ENCODE measurements around the gene PTPA.

Gene PTPA

GRCh38 chr9:129111528-129112151 lies 425 bp downstream of the PTPA start (continued):
- TF ChIP-seq PRDM1 (tag by site-specific recombination; IDR thresholded peaks at IDR 0.05) (0 out of 2 replicates have a peak, but pooled peaks have one; percentile 24), ZNF645 (tag by site-specific recombination; IDR thresholded peaks at IDR 0.05) (no peak), ZNF354C (tag by site-specific recombination; IDR thresholded peaks at IDR 0.05; ENCODE audit: borderline replicate concordance, low read depth) (no peak), ZBTB7A (tag by site-specific recombination; IDR thresholded peaks at IDR 0.05; ENCODE audit: low read depth) (peak; percentile 43; the same call in 1 of the 2 replicates), EGR2 (tag by site-specific recombination; IDR thresholded peaks at IDR 0.05; ENCODE audit: low read depth) (peak; percentile 88), BCL11A (tag by site-specific recombination; IDR thresholded peaks at IDR 0.05; ENCODE audit: low read depth) (no peak; the same call in 1 of the 2 replicates), ZNF76 (tag by site-specific recombination; IDR thresholded peaks at IDR 0.05; ENCODE audit: borderline replicate concordance, low read depth) (peak; percentile 60; the same call in 1 of the 2 replicates), ZNF10 (tag by site-specific recombination; IDR thresholded peaks at IDR 0.05) (0 out of 2 replicates have a peak, but pooled peaks have one; percentile 36), ZNF335 (tag by site-specific recombination; conservative IDR thresholded peaks at IDR 0.05) (peak; percentile 95), ZNF146 (tag by site-specific recombination; IDR thresholded peaks at IDR 0.05) (no peak; the same call in 1 of the 2 replicates), CTCF (tag by site-specific recombination; IDR thresholded peaks at IDR 0.05) (peak; percentile 32; the same call in 1 of the 2 replicates), ZNF37A (tag by site-specific recombination; IDR thresholded peaks at IDR 0.05) (no peak), ZBTB20 (tag by site-specific recombination; IDR thresholded peaks at IDR 0.05) (peak; percentile 84), REPIN1 (tag by site-specific recombination; IDR thresholded peaks at IDR 0.05; ENCODE audit: low read depth) (no peak), PBX3 (CRISPR knock-in tag; IDR thresholded peaks at IDR 0.05) (peak; percentile 1; the same call in 1 of the 2 replicates), PRDM4 (tag by site-specific recombination; IDR thresholded peaks at IDR 0.05) (0 out of 2 replicates have a peak, but pooled peaks have one; percentile 31), ZNF324 (tag by site-specific recombination; IDR thresholded peaks at IDR 0.05) (no peak), ZNF16 (tag by site-specific recombination; IDR thresholded peaks at IDR 0.05; ENCODE audit: low read depth) (no peak), ZEB2 (tag by site-specific recombination; IDR thresholded peaks at IDR 0.05) (peak; percentile 57; the same call in 1 of the 2 replicates), SCRT1 (tag by site-specific recombination; IDR thresholded peaks at IDR 0.05; ENCODE audit: borderline replicate concordance) (no peak), ZNF704 (tag by site-specific recombination; IDR thresholded peaks at IDR 0.05) (peak; percentile 89), ZNF394 (tag by site-specific recombination; IDR thresholded peaks at IDR 0.05; ENCODE audit: borderline replicate concordance) (no peak), ZFP69B (tag by site-specific recombination; IDR thresholded peaks at IDR 0.05) (0 out of 2 replicates have a peak, but pooled peaks have one; percentile 32), ZNF600 (tag by site-specific recombination; IDR thresholded peaks at IDR 0.05) (peak; percentile 64), ZNF549 (tag by site-specific recombination; IDR thresholded peaks at IDR 0.05) (no peak), ZNF629 (tag by site-specific recombination; IDR thresholded peaks at IDR 0.05) (peak; percentile 33), ZNF529 (tag by site-specific recombination; IDR thresholded peaks at IDR 0.05; ENCODE audit: insufficient replicate concordance) (no peak), ZNF138 (tag by site-specific recombination; IDR thresholded peaks at IDR 0.05; ENCODE audit: borderline replicate concordance) (no peak), ZBTB26 (tag by site-specific recombination; optimal IDR thresholded peaks at IDR 0.05) (peak; percentile 18), ZNF169 (tag by site-specific recombination; IDR thresholded peaks at IDR 0.05) (no peak), ZNF221 (tag by site-specific recombination; IDR thresholded peaks at IDR 0.05; ENCODE audit: borderline replicate concordance) (no peak)

Measured in HEK293 (cell line).